Middle frontal gyrus (tissue), 1 donor: ENCODE data around the gene CTXN3.

ENCODE experiments used
- DNase-seq: peaks from one replicate; pipeline ENCODE4 v3.0.0-alpha.2; 2015; ENCODE audit warnings: low spot score; ENCODE audit errors: extremely low spot score

CTXN3 gene

DNA sequence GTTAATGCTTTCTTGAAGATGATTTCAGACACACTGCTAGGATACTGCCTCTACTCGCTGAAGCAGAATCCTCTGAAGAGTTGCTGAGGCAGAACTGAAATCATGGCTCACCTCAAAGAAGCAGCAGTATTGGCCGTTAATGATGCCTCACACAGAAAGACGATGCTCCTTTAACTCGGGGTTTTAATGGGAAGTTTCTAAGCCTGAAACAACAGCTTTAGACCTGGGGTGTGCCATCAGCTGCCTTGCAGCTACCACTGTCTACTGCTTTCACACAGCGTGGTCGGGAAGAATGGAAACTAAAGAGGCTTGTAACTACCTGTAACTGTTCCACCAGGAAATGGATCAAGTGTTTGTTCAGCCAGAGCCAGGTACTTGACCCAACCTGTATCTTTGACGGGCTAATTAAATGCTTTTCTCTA, at the start of gene CTXN3:
TSS of gene CTXN3 (plus strand) at position 65 of the 422 bp plus-strand sequence. CDS start 8,440 bp downstream, outside the sequence.
- no peak for DNase-seq

- no peak for DNase-seq
Observed at GRCh38 chr5:127599320-127599719, 49.6 kb upstream of the CTXN3 start.

- no peak for DNase-seq
Observed at GRCh38 chr5:127599847-127600246, 49.0 kb upstream of the CTXN3 start.

- DNase-seq, result no peak
Observed at GRCh38 chr5:127601111-127601510, 47.8 kb upstream of the CTXN3 start.

DNA sequence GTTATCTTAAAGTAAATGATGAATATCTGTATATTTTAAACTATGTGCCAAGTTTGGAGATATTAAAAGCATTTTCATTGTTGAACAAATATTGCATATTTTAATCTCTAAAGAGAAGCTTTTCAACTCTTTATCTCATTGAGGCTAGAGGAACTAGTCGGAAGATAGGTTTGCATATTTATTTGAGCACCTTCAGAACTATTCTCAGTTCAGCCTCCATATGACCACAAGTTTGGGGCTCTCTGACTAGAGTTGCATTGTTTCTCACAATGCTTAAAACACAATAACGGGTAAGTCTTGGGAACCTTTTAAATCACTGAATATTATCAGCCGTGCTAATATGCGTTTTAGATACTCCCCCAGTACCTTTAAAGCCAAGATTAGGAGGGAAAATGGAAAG, 47.3 kb upstream of the CTXN3 start:
- no peak for DNase-seq

- DNase-seq, result no peak
Observed at GRCh38 chr5:127602481-127602880, 46.4 kb upstream of the CTXN3 start.

DNA sequence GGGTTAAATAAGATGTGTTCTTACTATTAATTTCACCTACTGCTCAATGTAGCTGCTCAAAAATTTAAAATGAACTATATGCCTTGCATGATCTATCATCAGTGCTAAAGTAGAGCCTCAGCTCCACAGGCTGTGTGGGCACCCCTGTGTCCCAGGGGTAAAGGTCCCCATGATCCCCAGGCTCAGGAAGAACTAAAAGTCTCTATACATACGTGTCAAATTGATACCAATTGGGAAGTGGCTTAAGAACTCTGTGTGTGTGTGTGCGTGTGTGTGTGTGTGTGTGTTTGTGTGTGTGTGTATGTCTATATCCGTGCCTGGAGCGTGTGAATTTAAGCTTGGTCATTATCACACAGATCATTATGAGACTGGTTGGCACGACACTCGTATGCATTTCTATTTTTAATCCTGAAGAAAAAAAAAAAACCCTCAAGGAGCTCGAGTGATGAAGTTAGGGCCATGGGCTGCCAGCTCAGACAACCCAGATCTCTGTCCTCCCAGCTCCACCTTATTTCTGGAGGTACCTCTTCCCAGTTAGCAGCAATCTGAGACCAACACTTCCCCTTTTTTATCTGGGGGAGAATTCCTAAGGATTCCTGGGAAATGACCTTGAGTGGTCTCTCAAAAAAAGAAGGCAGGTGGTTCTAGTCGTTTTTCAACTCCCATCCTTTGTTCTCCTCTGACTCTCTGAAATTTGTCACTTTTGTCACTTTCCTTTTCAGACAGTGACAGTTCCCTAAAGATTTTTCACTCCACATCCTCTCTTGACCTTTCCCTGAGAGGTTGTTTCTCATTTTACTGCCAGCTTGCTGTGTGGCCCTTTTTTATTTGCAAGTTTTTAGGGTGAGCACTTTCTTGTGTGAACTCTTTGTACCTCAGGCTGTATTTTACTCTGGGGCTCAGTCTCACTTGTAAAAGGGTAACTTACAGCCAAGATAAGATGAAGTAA, 45.7 kb upstream of the CTXN3 start:
- DNase-seq, result no peak

GRCh38 chr5:127608077-127608660, 40.7 kb upstream of the CTXN3 start:
- no peak for DNase-seq

GRCh38 chr5:127609011-127609410, 39.9 kb upstream of the CTXN3 start:
- DNase-seq, result no peak

- no peak for DNase-seq
Observed at GRCh38 chr5:127609957-127610356, 38.9 kb upstream of the CTXN3 start.

GRCh38 chr5:127612441-127613141, 36.3 kb upstream of the CTXN3 start:
- no peak for DNase-seq

DNA sequence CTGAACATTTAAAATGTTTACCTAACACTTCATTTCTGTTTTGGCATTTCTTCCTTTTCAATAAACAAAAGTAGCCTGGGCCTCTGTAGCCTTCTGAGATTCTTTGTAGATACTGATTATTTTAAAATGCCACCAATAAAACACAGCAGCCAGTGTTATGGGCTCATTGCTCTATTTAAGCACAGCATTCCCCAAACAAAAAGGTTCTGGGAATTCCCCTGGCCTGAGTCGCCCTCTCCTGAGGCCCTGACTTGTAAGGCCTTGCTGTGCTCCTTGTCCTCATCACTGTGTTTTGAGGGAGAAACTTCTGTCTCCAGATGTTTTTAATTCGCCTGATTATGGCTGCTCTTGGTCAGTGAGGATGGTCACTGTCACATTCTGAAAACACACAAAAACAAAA, 33.0 kb upstream of the CTXN3 start:
- DNase-seq, result no peak

- DNase-seq, result no peak
Observed at GRCh38 chr5:127619908-127620479, 28.9 kb upstream of the CTXN3 start.

DNA sequence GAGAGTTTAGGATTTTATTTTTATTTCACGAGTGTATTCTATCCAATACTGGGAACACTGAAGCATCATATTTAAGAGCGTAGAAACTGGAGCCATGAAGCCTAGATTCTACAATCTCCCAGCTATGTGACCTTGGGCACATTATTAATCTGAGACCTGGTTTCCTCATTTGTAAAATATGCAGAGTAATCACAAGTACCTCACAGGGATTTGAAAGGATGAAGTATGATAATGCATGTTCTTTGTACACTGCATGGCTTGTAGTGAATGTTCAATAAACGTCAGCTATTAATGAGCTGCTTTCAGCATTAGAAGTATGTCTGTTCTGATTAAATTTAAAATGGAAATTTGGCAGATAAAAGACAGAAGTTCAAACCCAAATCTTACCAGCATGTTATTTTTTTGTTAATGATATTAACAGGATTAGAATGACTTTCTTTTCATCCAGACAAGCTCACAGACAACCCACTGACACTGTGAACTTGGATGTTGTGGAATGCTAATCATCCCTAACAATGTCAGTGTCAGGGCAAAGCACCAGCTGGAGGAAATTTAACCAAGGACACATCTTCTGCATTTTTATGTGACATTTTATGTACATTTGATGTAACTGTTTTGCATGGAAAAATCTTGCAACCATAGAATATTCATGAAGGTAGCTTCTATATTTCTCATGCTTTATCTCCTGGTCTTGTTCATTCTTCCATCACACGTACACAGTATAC, 27.1 kb upstream of the CTXN3 start:
- no peak for DNase-seq

DNA sequence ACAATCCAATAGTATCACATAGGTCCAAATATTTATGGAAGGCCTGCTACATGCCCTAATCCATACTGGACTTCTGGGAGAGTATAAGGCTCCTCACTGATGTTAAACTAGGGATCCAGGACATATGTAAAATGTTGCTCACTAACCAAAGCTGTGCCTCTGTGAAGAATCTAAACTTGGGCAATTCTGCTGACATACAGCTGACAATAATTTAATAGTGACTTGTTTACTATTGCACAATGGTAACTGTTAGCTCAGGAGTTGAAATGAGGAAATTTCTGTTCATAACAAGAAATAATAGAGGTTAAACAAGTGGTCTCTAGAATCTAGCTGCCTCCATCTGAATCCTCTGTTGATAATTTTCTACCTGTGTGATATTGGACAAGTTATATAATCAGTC, 14.9 kb upstream of the CTXN3 start:
- no peak for DNase-seq

DNA sequence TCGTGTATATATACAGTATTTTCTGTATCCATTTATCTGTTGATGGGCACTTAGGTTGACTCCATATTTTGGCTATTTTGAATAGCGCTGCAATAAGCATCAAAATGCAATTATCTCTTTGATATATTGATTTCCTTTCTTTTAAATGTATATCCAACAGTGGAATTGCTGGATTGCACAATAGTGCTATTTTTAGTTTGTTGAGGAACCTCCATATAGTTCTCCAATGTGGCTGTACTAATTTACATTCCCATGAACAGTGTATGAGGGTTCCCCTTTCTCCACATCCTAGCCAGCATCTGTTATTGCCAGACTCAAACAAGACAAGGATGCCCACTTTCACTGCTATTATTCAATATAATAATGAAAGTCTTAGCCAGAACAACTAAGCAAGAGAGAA, 9.1 kb upstream of the CTXN3 start:
- no peak for DNase-seq

- no peak for DNase-seq
Observed at GRCh38 chr5:127642949-127643348, 5.9 kb upstream of the CTXN3 start.

- DNase-seq, result no peak
Observed at GRCh38 chr5:127643607-127644006, 5.3 kb upstream of the CTXN3 start.

DNA sequence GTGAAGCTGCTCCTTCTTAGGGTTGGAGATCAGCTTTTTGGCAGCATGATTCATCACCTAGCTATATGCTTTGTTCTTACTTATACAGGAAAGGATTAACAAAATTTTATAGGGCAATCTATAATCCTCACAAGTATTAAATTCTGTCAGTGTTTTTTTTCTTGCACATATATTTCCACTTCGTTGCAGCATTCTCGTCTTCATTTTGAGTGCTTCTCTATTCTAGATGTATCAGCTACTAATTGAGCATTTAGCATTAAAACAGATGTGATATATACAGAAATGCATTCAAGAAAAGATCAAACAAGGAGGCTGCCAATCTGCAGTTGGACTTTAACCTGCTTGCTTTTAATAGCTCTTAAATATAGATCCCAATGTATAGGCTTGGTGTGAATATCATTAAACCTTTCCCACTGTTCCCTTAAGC, 3.6 kb upstream of the CTXN3 start:
- no peak for DNase-seq

DNA sequence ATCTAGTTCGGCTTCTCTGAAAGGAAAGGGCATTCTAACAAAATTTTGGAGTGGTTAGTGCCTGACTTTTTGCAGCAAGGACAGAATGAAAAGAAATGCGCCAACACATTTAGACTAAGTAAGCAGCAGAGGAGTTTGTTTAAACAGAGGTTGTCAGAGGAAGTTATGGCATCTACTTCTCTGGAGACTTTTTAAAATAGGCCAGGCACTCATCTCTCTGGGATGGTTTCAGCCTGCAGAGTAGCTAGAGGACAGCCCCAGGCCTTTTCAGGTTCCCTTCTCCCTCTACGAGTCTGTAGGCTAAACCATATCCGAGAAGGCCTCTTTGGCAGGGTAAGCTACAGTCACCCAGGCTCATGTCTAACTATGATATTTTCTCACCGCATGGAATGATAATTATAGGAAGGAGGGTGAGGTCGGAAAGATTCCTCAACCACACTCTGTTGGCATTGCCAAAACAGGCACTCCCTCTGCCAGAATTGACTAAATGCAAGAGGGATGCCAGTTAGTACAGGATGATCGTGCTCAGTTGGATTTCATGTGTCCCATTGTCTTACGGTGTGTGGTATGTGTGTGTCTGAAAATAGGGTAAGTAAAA, 1.4 kb upstream of the CTXN3 start:
- no peak for DNase-seq

DNA sequence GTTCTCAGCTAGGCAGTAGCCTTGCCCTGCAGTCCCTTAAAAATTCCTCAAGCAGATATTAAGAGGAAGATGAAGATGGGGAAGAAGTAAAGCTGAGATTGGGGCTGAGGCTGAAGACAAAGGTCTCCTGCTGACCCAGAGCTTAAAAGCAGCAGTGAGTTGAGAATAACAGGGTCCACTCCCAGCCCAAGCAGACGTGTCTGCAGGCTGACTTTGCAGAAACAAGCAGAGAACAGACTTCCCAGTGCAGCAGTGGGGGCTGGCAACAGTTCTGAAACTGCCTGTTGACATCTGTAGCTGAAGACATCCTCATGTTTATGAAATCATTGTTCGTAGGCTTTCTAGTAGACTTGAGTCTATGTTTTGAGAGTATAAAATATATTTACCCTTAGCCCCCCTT, 1.1 kb downstream of the CTXN3 start:
- DNase-seq, result no peak
